ENCODE results near the gene PDE4D.
"Not testable (repeated sequence)": the region's sequence is repeated elsewhere in the genome, so short reads cannot be mapped to it uniquely, and the experiment has no call there.

PDE4D gene

DNA sequence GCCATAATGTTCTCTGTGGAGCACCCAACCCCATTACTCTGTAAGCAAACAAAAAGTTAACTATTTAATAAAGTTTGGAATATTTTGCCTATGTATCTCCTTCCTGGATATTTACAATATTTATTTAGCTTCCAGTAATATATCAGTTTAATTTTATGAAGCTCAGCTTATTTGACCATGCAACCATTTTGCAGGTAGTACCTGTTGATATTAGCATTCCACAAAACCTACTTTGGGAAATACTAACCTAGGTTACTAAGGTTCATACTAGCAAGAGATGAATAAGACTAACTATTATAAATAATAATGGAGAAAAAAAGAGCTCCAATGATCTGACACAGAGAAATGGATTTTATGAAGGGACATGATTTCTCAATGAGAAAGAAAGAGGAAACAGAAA is 506.4 kb downstream of the PDE4D start:
- Histone ChIP-seq H3K27me3 (no peaks in the 10 kb centered on the region), H3K36me3 (no peaks in the 10 kb centered on the region), H3K27ac (no peak overlapping the region), H3K4me3 (no peak overlapping the region), H3K4me1 (no peaks in the 10 kb centered on the region), H3K9me3 (no peaks in the 10 kb centered on the region)
- no peak for DNase-seq
- TF ChIP-seq, protein P1, sequence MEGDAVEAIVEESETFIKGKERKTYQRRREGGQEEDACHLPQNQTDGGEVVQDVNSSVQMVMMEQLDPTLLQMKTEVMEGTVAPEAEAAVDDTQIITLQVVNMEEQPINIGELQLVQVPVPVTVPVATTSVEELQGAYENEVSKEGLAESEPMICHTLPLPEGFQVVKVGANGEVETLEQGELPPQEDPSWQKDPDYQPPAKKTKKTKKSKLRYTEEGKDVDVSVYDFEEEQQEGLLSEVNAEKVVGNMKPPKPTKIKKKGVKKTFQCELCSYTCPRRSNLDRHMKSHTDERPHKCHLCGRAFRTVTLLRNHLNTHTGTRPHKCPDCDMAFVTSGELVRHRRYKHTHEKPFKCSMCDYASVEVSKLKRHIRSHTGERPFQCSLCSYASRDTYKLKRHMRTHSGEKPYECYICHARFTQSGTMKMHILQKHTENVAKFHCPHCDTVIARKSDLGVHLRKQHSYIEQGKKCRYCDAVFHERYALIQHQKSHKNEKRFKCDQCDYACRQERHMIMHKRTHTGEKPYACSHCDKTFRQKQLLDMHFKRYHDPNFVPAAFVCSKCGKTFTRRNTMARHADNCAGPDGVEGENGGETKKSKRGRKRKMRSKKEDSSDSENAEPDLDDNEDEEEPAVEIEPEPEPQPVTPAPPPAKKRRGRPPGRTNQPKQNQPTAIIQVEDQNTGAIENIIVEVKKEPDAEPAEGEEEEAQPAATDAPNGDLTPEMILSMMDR (IDR thresholded peaks at IDR 0.05): no peak
- intact Hi-C loops (cut with DNase I; ENCODE audit: low total_unique reads): loop anchor here (5.0 kb wide), 1 partner anchor 410 kb away; no protein-coding TSS in a partner anchor

DNA sequence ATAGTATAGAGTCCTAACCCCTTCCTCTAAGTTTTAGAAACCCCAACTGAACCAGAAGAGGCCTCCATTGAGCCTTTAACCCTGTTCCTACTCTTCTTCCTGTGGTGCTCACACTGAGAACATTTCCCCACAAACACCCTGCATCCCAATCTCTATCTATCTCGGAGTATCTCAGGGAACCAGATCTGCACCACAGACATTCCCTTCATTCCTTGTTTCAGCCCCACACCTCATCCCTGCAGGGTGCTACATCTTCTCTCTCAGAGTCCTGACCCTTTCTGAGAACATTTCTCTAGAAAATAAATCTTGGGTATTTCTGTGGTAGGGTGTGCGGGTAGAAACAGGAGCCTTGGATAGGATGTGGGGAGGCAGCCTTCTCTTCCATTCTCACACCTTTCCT is 507.8 kb downstream of the PDE4D start:
- no peaks in the 10 kb centered on the region for H3K27me3 ChIP-seq
- no peak for DNase-seq
- no peaks in the 10 kb centered on the region for H3K4me1 ChIP-seq
- H3K9me3 ChIP-seq: no peaks in the 10 kb centered on the region
- TF ChIP-seq, protein P1 (IDR thresholded peaks at IDR 0.05): no peak
- H3K27ac ChIP-seq: no peak overlapping the region
- intact Hi-C loops (cut with DNase I; ENCODE audit: low total_unique reads): loop anchor here (5.0 kb wide), 1 partner anchor 412 kb away; no protein-coding TSS in a partner anchor
- no peak overlapping the region for H3K4me3 ChIP-seq
- H3K36me3 ChIP-seq: no peaks in the 10 kb centered on the region

DNA sequence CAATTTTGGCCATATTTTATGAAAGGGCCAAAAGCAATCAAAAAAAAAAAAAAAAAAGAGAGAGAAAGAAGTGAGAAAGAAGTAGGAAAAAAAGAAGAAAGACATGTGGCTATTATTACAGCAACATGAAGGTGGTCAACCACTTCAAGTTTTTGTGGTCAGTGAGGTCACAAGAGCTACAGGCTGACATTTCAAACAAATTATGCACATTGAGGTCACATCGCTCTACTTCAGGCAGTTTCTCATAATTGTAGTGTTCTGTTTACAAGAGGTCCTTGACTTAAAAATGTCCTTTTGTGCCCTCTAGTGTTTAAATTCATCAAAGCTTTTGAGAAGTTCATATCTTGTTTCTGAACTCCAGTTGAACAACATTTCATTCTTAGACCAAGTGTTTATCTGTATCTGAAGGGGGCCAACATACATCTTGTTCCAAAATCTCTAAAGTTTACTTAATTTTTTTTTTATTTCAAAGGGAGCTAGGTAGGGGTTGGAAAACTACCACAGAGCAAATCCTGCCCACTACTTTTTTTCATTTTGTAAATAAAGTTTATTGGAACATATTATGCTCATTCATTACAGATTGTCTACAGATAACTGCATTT is 513.1 kb downstream of the PDE4D start:
- no peak for DNase-seq
- H3K27ac ChIP-seq: peak overlapping the region in 1 of 2 donors; percentile 25
- H3K27me3 ChIP-seq: no peaks in the 10 kb centered on the region
- intact Hi-C loops (cut with DNase I; ENCODE audit: low total_unique reads): loop anchor here (5.0 kb wide), 1 partner anchor 193 kb away; no protein-coding TSS in a partner anchor
- no peaks in the 10 kb centered on the region for H3K36me3 ChIP-seq
- no peaks in the 10 kb centered on the region for H3K9me3 ChIP-seq
- H3K4me3 ChIP-seq: no peak overlapping the region
- no peaks in the 10 kb centered on the region for H3K4me1 ChIP-seq
- TF ChIP-seq, protein P1 (IDR thresholded peaks at IDR 0.05): peak; percentile 57 to 65

DNA sequence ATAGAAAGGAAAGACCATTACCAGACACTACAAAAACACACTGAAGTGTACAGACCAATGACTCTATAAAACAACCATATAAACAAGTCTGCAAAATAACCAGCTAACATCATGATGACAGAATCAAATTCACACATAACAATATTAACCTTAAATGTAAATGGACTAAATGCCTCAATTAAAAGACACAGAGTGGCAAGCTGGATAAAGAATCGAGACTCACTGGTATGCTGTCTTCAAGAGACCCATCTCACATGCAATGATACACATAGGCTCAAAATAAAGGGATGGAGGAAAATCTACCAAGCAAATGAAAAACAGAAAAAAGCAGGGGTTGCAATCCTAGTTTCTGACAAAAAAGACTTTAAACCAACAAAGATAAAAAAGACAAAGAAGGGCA is 519.5 kb downstream of the PDE4D start:
- DNase-seq, H3K4me1 ChIP-seq, H3K36me3 ChIP-seq, H3K27ac ChIP-seq, H3K4me3 ChIP-seq, H3K27me3 ChIP-seq: not testable (repeated sequence)
- intact Hi-C loops (cut with DNase I; ENCODE audit: low total_unique reads): loop anchor here (10.0 kb wide), 1 partner anchor 479 kb away; no protein-coding TSS in a partner anchor
- peaks cover 0 to 10% (median 0%) of the 10 kb centered on the region in 3 donors for H3K9me3 ChIP-seq

DNA sequence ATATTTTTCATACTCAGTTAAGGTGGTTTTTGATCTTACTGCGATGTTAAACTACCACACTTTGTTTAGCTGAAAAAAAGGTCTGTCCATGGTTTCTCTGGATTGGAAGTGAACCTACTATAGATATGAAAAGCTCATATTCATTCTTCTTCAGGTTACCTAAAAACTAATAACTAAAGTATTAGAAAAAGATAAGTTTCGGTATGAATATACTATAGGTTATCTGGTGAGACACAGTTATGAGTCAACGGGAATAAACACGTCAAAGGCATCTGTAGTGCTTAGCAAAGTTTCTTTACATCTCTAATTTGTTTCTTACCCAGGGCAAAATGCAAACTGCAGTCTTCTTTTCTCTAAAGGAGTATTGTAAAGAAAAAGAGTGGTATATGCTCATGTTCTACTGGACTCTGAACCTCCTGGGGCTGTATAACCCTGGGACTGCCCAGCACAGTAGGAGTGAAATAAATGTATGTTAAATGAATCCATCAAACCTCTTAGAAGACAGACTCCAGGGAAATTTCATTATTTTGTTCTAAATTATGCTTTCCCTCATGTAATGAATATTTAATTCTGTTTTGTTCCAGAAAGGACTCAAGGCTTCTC is 521.9 kb downstream of the PDE4D start:
- intact Hi-C loops (cut with DNase I; ENCODE audit: low total_unique reads): loop anchor here (10.0 kb wide), 1 partner anchor 477 kb away; no protein-coding TSS in a partner anchor
- no peaks in the 10 kb centered on the region for H3K36me3 ChIP-seq
- no peaks in the 10 kb centered on the region for H3K27me3 ChIP-seq
- no peak overlapping the region for H3K4me3 ChIP-seq
- no peak for DNase-seq
- TF ChIP-seq, protein P1 (IDR thresholded peaks at IDR 0.05): no peak
- H3K9me3 ChIP-seq: peaks cover 0 to 10% (median 0%) of the 10 kb centered on the region in 3 donors
- no peak overlapping the region for H3K27ac ChIP-seq
- peaks cover 0 to 6% (median 0%) of the 10 kb centered on the region in 4 donors for H3K4me1 ChIP-seq

DNA sequence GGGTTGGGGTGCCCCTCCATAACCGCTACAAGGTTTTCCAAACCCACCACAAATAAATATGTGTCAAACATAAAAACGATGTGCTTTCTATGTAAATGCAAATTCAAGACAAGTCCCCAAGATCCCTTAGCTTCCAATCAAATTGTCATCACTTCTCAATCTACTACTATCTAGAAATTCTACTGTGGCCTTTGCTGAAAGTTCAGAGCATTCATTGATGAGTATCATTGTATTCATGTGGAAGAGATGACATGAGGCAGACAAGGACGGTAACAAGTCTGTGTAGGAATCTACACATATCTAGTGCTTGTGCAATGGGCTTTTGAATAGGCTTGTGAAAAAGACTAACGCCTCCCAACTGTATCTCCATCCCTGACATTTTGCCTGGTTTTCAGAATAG is 524.6 kb downstream of the PDE4D start:
- Histone ChIP-seq H3K9me3 (peaks cover 0 to 4% (median 0%) of the 10 kb centered on the region in 3 donors), H3K27me3 (no peaks in the 10 kb centered on the region), H3K4me1 (peaks cover 0 to 6% (median 0%) of the 10 kb centered on the region in 4 donors), H3K36me3 (no peaks in the 10 kb centered on the region), H3K27ac (no peak overlapping the region), H3K4me3 (no peak overlapping the region)
- TF ChIP-seq, protein P1 (IDR thresholded peaks at IDR 0.05): no peak
- intact Hi-C loops (cut with DNase I; ENCODE audit: low total_unique reads): loop anchor here (5.0 kb wide), 1 partner anchor 182 kb away; no protein-coding TSS in a partner anchor
- no peak for DNase-seq

Data from tibial artery (tissue), 4 donors.